ENCODE results near the gene RAX2.

Gene RAX2

GRCh38 chr19:3720349-3720917, 51.6 kb downstream of the RAX2 start:
- no peak overlapping the region for H3K4me3 ChIP-seq (ENCODE audit: low read depth, low read length)
- TF ChIP-seq, protein P1, sequence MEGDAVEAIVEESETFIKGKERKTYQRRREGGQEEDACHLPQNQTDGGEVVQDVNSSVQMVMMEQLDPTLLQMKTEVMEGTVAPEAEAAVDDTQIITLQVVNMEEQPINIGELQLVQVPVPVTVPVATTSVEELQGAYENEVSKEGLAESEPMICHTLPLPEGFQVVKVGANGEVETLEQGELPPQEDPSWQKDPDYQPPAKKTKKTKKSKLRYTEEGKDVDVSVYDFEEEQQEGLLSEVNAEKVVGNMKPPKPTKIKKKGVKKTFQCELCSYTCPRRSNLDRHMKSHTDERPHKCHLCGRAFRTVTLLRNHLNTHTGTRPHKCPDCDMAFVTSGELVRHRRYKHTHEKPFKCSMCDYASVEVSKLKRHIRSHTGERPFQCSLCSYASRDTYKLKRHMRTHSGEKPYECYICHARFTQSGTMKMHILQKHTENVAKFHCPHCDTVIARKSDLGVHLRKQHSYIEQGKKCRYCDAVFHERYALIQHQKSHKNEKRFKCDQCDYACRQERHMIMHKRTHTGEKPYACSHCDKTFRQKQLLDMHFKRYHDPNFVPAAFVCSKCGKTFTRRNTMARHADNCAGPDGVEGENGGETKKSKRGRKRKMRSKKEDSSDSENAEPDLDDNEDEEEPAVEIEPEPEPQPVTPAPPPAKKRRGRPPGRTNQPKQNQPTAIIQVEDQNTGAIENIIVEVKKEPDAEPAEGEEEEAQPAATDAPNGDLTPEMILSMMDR (IDR thresholded peaks at IDR 0.05; ENCODE audit: low read depth, low read length, missing control alignments), result no peak
- DNase-seq (ENCODE audit: low read depth), result no peak

- no peak overlapping the region for H3K4me3 ChIP-seq (ENCODE audit: low read depth, low read length)
- DNase-seq (ENCODE audit: low read depth), result no peak
- TF ChIP-seq, protein P1 (IDR thresholded peaks at IDR 0.05; ENCODE audit: low read depth, low read length, missing control alignments), result no peak
Observed at GRCh38 chr19:3719868-3720267, 52.2 kb downstream of the RAX2 start.

All from GM12864 (cell line).